ENCODE measurements around the gene TMTC1.
"Not testable (repeated sequence)": the region's sequence is repeated elsewhere in the genome, so short reads cannot be mapped to it uniquely, and the experiment has no call there.

Gene TMTC1

DNA sequence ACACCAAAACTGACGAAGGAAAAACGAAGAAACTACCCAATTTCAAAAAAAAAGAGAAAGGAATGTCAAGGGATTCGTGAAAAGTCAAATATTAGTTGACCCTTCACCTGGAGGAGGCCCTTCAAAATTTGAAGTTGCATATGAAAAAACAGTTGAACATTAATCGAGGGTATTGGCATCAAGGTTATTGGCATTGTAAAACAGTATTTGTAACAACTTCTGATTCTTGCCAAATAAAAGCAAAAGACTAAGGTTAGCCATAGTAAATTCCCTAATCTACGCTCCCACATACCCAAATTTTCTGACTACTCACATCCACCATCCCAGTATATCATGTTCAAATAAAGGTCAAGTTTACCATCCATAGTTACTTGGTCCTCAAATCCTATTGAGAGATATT lies 118.6 kb downstream of the TMTC1 start:
- DNase-seq (ENCODE audit: low spot score) = no peak

DNA sequence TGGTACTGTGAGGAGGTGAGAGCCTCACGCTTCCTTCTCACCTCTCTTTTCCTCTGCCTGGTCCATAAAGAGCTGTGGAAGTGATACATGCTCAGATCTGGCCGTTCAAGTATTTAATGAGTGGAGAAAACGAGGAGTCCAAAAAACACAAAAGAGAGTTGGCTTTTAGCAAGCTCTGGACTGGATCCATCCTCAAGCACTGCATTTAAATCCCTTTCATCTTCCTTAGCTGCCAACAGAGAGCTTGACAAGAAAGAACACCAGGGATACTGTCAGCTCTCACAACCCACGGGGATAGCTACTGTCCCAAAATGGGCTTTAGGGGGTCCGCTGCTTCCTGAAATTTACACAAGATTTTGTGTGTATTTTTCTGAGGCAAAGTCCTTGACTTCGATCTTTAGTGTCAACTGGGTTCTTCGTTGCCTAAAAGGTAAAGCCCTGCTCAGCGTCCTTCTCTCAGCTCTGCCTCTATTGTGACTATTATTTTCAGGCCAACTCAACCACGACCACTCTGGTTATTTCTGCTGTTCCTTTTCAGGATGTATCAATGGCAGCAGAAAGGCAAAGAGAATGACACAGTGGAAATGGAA lies 120.9 kb downstream of the TMTC1 start:
- DNase-seq (ENCODE audit: low spot score) = no peak

DNA sequence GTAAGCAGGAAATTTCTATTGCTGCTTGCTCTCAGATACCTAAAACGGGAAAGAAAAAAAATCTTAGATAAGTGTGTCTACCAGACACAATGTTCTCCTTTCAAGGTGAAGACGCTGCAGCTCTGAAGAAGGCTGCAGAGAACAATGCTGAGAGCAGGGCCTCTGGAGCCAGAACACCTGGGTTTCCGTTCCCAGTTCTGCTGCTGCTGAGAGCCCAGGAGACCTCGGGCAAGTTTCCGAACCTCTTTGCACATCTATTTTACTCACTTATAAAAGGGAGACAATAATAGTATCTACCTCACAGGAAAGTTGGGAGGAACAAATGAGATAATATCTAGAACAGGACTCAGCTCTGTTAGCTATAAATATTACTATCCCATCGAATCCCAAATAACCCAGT lies 122.9 kb downstream of the TMTC1 start:
- DNase-seq (ENCODE audit: low spot score) = no peak

DNA sequence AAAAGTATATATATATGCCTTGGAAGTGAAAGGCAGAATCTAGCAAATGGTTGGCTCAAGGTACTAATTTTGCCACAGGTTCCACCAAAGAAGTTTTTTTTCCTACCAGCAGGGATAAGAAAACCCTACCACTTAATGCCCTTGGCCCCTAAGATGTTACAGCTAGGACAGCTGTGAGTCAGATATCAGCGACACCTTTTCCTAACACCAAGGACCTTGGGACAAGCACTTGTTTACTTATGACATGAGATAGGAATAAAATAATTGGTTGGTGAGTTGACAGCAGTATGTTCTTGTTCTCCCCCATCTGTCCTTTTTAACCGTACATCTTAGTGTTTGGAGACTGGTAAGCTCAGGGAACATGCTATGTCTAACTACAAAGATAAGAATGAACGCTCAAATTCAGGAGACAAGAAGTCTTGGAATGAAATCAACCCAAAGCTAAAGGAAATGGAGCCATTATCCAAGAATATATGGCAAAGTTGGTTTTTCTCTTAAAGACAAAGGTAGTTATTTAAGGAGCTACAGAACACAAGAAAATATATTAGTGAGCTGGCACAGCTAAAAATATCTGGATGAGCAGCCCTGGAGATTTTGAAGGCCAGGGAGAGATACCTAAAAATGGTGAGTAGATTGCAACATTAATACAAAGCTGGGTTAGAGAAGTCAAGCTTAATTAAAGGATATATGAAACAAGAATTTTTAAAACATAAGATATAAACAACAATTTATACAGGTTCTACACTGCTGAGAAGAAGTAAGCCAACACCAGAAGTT lies 126.8 kb downstream of the TMTC1 start:
- DNase-seq (ENCODE audit: low spot score) = no peak

DNA sequence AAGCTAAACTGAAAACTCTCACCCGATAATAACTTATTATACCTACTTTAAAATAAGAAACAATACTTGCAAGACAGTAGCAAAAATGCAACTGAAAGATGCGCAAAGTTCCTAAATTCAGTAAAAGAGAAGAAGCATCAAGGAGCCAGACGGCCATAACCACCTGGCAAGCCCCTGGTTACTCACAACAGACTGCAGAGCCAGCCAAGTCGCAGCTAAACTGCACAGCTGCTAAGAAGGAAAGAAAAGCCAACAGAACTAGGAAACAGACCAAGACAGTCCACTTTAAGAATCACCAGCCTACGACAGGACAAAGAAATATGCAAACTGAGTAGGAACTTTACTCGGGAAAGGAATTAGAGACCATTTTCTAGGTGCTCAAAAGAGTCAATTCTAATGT lies 127.9 kb downstream of the TMTC1 start:
- DNase-seq (ENCODE audit: low spot score) = no peak

DNA sequence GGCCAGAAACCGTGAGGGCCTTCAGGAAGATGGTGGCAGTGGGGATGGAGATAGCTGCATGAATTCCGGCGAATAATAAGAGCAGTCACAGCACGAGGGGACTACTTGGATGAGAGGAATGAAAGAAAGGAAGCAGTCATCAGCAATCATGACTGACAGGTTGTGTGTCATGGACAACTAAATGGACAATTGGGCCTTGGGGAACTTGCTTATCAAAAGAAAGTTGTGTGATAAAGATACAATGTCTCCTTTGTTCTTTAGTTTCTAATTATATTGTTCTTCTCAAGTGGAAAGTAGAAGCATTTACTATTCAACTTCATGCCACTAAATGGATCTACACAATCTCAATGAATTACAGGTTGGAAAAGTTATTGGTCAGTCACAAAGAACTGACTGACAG lies 130.5 kb downstream of the TMTC1 start:
- no peak for DNase-seq (ENCODE audit: low spot score)

DNA sequence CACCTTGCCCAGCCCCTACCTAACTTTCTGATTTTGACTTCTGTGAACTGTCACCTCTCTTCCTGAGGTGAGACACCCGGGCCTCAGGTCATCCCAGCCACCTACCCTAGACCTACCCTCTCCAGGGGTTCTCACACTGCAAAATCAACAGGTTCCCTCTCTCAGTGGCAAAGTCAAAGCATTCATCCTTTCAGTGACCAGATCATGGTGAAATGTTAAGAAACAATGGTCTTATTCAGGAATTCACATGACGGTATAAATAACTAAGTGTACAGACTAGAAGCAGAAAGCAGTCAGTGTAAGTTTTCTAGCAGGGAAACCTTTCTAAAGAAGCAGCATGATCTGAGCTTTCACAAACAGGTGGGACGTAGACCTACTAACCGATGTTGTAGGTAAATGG lies 133.4 kb downstream of the TMTC1 start:
- no peak for DNase-seq (ENCODE audit: low spot score)

DNA sequence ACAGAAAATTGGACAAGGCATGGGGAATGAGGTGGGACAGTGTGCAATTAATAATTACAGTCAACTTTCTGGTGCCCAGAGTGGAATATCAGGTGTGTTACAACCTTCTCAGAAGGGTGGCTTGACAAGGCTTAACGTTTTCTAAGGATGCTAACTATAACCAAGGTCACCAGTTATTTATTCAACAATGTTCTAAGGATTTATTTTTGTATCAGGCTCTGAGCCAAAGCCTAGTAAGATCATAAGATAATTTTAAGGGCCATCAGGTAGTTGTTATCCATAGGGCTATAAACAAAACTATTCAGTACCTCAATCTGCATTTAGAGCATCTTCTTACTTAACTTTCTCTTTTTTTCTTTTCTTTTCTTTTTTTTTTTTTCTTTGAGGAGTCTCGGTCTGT lies 134.0 kb downstream of the TMTC1 start:
- no peak for DNase-seq (ENCODE audit: low spot score)

DNA sequence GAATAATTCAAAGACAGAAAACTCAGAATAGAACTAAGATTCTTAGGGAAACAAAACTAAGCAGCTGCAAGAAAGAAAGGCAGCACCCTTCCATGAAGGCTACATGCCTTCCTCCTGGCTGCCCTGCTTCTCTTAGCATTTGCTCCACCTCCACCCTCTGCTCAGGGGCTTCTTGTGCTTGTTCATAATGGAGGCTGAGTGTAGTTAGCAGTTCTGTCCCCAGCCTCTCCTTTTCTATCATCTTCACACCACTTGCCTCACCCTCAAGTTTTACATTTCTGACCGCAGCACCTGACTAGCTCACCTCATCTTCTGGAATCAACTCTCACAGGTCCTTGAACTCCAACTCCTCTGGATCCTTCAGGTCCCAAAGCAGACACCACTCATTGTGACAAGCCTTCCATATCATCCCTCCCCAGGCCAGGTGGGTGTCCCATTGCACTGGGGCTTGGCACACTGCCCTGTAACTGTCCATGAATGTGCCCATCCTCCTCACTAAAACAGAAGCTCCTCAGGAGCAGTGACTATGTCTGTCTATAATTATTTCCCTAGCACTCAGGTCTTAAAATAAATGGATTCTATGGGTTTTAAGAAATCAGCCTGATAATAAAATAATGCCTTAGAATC lies 139.1 kb downstream of the TMTC1 start:
- DNase-seq (ENCODE audit: low spot score) = no peak

DNA sequence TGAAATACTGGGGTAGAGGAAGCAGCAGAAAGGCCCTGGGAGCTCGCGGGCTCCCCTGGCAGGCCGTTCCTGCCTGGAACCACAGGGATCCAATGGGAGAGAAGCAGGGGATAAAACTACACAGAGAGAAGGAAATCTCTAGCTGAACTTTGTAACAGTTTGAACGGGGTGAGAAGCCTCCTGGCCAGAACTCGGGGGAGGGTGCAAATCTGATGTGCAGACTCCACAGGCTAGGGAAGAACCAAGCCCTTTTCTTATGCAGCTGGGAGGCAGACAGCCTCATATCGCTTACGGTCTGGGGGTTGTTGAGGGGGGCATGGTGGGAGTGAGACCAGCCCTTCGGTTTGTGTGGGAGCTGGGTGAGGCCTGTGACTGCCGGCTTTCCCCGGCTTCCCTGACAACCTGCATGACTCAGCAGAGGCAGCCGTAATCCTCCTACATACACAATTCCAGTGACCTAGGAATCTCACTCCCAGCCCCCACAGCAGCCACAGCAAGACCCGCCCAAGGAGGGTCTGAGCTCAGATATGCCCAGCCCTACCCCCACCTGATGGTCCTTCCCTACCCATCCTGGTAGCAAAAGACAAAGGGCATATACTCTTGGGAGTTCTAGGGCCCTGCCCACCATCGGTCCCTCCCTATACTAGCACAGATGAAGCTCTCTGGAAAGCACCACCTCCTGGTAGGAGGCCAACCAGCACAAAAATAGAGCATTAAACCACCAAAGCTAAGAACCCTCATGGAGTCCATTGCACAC lies 143.0 kb downstream of the TMTC1 start:
- no peak for DNase-seq (ENCODE audit: low spot score)

DNA sequence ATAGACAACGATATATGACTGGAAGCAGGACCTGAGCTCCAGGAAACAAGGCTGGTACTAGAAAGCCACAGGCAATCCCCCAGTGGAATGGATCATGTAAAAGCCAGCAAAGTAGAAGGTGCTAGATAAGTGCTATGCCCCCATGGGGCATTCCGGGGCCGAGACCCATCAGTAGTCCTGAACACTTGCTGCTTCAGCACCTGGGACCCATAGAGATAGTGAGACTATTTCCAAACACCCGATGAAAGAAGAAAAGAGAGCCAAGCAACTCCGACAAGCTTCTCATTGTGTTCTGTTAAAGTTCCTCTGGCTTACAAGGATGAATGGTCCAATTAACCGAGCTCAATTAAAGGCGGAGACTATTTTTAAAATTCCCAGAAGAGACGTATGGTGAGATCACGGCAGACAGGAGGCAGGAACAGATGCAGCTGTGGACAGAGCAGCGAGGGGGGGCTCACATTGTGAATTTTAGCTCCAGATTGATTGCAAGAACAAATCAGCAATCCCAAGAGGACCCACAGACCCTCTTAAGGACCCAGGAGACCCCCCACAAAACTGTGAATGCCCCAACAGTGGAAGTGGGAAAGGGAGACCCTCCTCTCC lies 143.7 kb downstream of the TMTC1 start:
- no peak for DNase-seq (ENCODE audit: low spot score)

DNA sequence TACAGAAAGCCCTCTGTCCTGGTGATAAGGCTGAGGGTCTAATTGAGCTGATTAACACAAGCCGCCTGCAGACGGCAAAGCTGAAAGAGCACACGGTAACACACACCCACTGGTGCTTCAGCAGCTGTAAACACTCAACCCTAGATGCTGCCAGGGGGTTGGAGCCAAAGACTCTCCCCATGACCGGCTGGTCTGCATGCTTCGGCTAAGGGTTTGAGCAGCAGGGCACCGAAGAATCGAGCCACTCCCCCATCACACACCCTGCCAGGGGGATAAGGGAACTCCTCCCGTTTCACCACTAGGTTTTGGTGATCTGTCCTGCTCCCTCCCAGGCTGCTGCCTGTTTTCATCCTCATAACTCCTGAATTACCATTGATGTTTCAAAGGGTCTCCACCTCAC lies 145.2 kb downstream of the TMTC1 start:
- no peak for DNase-seq (ENCODE audit: low spot score)

DNA sequence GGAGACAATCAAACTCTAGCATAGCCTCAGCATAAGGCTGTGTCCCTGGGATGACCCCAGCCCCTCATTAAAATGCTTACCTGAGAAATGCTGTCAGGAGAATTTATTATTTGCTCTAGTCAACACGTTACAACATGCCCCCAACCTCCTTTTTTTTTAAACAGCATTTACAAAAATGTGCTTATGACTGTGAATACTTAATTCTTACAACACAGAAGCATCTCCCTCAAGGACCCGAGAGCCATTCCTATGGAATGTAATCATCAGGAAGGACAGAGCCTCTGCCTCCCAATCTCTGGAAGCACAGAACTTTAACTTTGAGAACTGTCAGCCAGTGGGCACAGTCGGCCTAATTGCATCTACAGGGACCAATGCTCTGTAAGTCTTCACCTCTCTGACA lies 149.7 kb downstream of the TMTC1 start:
- DNase-seq (ENCODE audit: low spot score) = no peak

DNA sequence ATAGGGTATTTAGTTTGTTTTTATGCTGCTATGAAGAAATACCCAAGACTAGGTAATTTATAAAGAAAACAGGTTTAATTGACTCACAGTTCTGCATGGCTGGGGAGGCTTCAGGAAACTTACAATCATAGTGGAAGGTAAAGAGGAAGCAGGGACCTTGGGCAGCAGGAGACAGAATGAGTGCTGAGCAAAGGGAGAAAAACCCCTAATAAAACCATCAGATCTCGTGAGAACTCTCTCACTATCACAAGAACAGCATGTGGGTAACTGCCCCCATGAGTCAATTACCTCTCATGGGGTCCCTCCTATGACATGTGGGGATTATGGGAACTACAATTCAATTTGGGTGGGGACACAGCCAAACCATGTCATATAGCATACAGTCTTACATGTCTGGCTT lies 153.6 kb downstream of the TMTC1 start:
- not testable (repeated sequence) for DNase-seq (ENCODE audit: low spot score)

DNA sequence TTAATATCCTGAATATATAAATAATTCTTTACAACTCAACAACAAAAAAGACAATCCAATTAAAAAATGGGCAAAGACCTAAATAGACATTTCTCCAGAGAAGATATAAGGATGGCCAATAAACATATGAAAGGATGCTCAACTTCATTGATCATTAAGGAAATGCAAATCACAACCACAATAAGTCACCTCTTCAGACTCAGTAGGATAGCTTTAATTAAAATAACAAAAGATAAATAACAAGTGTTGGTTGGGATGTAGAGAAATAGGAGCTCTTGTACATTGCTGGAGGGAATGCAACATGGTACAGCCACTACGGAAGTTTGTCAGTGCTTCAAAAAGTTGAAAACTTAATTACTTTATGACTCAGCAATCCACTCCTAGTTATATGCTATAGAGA lies 156.5 kb downstream of the TMTC1 start:
- no peak for DNase-seq (ENCODE audit: low spot score)

DNA sequence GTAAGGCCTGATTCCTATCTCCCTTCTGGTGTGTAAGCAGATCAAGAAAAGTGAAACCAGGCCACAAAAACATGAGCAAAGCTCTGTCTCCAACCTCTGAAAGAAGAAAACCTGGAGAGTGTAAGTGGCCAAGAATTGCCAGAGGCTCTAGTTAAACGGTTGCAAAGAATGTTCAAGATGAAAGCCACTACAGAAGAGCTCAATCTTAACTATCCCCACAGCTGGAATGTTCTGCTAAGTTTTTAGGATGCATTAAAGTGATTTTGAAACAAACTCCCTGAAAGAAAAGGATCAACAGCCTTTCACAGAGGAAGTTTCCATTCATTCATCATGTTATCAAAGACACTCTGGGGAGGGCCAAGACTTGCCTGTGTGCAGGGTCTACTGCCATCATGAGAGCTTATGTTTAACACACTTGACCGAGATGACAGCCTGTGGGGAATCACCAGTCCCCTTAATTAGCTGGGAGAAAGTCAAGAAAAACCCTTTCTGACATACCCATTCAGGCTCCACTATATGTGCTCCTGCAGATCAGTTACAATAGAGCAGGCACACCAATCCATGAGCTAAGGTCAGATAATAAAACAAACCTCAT lies 158.3 kb downstream of the TMTC1 start:
- no peak for DNase-seq (ENCODE audit: low spot score)

DNA sequence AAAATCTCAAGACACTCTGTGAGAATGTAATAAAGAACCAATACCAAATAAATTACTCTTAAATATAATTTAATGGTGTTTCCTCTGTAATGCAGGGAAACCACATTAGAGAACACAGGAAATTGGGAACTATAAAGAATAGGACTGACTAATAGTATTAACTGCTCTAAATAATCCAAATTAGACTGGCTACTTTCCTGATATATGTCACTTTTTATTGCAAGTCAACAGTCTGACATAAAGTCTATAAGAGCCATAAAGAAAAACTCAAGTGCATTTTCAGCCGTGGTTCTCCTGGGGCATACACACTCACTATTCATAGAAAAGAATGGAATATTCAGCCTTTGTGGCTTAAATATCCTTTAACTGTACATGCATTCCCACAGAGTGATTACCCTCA lies 161.5 kb downstream of the TMTC1 start:
- no peak for DNase-seq (ENCODE audit: low spot score)

DNA sequence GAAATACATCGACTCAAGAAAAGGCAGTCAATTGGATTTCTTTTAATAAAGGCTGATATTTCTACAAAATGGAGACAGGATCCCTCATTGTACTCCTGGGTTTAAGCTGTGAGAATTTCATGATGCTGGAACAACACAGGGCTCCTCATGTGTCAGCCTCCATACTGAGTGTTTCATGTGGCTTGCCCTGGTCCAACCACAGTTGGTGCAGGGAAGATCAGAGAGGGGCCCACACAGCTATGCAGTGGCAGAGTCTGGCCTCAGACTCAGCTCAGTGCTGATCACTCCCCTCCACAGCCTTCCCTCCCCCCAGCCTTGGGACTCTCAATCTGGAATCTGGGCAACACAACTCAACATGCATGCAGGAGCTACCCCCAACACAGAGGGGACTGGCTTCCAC lies 163.7 kb downstream of the TMTC1 start:
- DNase-seq (ENCODE audit: low spot score) = no peak

DNA sequence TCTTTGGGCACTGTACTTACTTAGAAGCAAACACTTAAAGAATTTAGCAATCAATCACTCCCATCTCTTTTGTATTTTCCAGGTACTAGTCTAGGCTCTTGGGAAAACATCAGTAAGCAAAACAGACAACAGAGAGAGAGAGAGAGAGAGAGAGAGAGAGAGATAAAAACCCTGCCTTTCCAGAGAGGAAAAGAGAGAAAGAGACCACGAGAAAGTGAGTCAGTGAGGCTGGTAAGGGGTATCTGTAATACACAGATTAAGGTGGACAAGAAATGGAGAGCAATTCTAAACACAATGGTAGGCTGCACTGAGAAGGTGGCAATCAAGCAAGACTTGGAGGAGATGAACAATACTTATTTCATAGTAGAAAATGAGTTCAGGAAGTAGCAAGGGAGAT lies 166.3 kb downstream of the TMTC1 start:
- DNase-seq (ENCODE audit: low spot score) = no peak

DNA sequence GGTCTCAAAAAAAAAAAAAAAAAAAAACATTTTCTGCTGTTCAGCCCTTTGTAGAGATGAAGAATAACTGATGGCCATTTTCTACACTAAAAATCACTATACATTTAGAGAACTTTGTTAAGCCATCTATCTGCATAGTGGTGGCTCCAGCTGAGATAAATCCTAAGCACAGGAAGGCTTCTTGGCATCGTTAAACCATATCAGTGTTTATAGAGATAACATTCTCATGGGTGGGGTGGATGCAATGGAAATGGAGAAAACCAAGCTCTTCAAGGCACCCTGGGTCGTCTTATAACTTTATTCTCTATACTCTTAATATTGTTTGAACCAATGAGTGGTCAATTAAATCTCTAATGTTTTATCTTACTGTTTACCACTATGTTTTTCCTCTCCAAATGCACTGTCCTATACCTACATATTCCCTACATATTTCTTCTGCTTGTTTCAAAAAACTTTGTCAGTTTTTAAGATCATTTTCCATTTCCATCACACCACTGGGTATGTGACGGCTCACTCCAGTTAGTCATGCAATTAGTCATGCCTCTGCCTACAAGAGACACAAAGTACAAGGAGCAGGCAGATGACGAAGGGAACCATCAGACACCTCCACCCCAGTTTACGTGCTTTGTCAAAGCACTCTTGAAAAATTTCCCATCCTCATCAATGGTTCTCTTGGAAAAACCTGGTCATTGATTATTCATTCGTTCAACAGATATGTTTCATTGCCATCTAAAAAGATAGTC lies 166.9 kb downstream of the TMTC1 start:
- DNase-seq (ENCODE audit: low spot score) = no peak

DNA sequence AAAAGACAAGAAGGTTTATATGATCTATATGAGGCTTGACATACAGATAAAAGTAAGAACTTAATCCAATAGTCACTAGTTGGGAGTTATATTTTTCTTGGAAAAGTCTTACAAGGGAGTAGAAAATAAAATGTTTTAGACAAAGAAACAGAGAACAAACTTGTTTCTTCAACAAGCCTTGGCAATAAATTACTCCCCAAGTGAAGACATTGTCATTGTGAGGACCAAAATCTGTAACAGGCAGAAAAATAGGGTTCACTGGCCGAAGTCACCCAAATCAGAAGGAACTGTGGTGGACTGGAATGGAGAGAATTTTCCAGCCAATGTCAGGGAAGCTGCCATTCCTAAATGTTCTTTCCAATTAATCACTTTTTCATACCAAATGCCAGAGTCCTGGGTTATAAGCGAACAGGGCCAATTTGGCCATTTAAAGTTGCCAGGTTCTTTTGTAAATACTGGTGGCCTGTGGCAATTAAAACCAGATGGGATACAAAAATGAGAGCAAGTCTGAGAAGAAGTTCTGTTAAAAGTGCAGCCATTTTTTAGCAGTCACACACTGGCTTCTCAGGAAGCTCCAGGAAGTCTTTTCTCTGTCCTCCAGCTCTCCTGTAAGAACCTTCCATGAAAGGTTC lies 168.9 kb downstream of the TMTC1 start:
- no peak for DNase-seq (ENCODE audit: low spot score)
